Posterior cingulate gyrus (tissue), 11 donors: ENCODE measurements around the gene ZFP64.
A peak's percentile ranks its signal among the peaks of the same experiment; 100 is the strongest.
"Not testable (repeated sequence)": the region's sequence is repeated elsewhere in the genome, so short reads cannot be mapped to it uniquely, and the experiment has no call there.

Experiments
- DNase-seq, 10 donors: peaks; one replicate each; pipeline versions ENCODE4 v3.0.0 to v3.0.0-alpha.2; 2020 to 2021; ENCODE audit warnings: mixed read lengths in 3 of 10
- intact Hi-C: fragments of 100-400 bp; cut with DNase I; formaldehyde crosslinking; loops from one replicate; pipeline ENCODE4 v1.15.1; 2023

The ZFP64 gene

GRCh38 chr20:52191132-52191915 is at the start of gene ZFP64:
Gene ZFP64, minus strand, starts transcription at chr20:52191779. Its CDS starts 143 bp downstream, at chr20:52191636.
- intact Hi-C loops = loop anchor here (10.0 kb wide), 1 partner anchor 427 kb away; the partner anchor contains the start of gene ATP9A

GRCh38 chr20:52240802-52241201 is 49.2 kb upstream of the ZFP64 start:
- intact Hi-C loops = loop anchor here (5.0 to 10.0 kb wide), 3 partner anchors 134 to 1306 kb away; no protein-coding TSS in a partner anchor
- no peak for DNase-seq

More at GRCh38 chr20:52191132-52191915, at the start of gene ZFP64:
- peak; percentile 74 to 97 (median 84) for DNase-seq

GRCh38 chr20:52239102-52239501 is 47.5 kb upstream of the ZFP64 start:
- intact Hi-C loops = no loop called here
- no peak for DNase-seq

DNA sequence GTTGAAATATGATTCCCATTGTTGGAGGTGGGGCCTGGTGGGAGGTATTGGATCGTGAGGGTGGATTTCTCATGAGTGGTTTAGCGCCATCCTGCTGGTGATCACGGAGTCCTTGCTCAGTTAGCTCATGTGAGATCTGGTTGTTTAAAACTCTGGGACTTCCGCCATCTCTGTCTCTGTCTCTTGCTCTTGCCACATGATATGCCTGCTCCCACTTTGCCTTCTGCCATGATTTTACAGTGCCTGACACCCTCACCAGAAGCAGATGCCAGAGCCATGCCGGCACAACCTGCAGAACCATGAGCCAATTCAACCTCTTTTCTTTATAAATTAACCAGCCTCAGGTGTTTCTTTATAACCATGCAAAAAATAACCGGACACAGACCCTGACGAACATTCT is 44.7 kb upstream of the ZFP64 start:
- intact Hi-C loops = no loop called here
- DNase-seq = peak in 4 of 10 donors; percentile 16 to 86 (median 54)

- intact Hi-C loops = no loop called here
- DNase-seq = no peak
Measured at GRCh38 chr20:52235129-52235528, 43.5 kb upstream of the ZFP64 start.

- no peak for DNase-seq
- intact Hi-C loops = no loop called here
Measured at GRCh38 chr20:52234302-52235045, 42.9 kb upstream of the ZFP64 start.

DNA sequence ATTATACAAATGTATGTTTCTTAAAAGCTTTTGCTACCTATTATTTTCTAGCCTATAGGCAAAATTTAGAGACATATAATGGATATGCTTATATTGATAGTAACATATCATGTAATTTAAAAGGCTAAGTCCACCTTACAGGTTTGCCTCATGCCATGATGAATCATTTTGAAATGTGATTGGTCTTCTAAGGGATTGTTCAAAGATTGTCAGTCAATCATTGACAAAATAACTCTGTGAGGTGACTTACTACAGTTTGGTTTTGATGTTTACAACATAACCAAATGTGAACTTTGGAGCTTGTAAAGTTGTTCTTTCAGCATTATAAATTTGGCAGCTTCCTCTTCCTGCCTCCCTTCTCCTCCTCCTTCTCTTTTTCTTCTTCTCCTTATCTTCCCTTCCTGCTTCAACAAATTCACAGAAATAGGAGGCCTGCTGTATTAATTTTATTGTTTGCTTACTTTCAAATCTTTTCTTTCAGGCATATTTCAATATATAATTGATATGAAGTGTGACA is 39.7 kb upstream of the ZFP64 start:
- intact Hi-C loops = no loop called here
- no peak for DNase-seq

DNA sequence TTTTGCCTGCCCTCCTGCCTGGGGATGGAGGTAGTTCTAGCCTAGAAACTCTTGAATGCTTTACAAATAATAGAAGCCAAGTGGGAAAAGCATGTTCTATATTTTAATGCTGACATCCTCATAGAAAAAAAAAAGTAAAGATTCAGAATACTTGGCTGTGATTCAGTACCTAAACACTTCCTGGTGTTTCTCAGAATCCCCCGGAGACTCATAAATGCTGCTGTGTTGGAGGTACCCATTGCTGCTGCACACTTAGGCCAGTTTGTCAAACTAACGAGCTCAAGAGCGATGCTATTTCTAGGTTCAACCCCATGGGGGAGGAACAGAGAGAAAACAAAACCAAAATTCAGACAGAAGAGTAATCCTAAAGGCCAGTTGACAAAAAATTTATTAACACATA is 38.8 kb upstream of the ZFP64 start:
- intact Hi-C loops = no loop called here
- DNase-seq = no peak

- DNase-seq, intact Hi-C loops: not testable (repeated sequence)
Measured at GRCh38 chr20:52229346-52229745, 37.8 kb upstream of the ZFP64 start.

DNA sequence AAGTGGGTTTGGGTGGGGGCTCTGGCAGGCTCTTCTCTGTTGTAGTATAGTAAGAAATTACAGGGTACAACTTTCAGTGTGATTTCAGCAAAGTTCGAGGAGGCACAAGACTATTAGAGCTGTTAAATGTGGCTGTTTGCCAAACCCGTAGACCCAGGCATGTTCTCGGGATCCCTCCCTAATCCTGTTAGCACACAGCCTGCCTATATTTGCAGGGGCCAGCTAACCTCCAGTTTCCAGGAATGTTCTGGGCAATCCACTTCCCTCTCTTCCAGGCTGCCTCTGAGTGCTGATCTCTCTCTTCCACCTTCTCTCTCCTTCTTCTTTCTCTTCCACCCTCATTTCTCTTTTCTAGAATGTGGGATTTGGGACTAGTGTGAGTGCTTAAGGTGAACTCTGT is 34.8 kb upstream of the ZFP64 start:
- intact Hi-C loops = no loop called here
- DNase-seq = no peak

GRCh38 chr20:52224920-52225319 is 33.3 kb upstream of the ZFP64 start:
- DNase-seq = no peak
- intact Hi-C loops = no loop called here

DNA sequence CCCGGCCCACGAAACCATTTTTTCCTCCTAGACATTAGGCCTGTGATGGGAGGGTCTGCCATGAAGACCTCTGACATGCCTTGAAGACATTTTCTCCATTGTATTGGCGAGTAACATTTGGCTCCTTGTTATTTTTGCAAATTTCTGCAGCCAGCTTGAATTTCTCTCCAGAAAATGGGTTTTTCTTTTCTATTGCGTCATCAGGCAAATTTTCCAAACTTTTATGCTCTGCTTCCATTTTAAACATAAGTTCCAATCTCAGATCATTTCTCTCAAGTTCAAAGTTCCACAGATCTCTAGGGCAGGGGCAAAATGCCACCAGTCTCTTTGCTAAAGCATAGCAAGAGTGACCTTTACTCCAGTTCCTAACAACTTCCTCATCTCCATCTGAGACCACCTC is 29.8 kb upstream of the ZFP64 start:
- intact Hi-C loops, DNase-seq: not testable (repeated sequence)

GRCh38 chr20:52220891-52221290 is 29.3 kb upstream of the ZFP64 start:
- intact Hi-C loops, DNase-seq: not testable (repeated sequence)

- intact Hi-C loops = no loop called here
- no peak for DNase-seq
Measured at GRCh38 chr20:52219441-52219840, 27.9 kb upstream of the ZFP64 start.

- intact Hi-C loops = no loop called here
- DNase-seq = no peak
Measured at GRCh38 chr20:52217689-52218395, 26.3 kb upstream of the ZFP64 start.

DNA sequence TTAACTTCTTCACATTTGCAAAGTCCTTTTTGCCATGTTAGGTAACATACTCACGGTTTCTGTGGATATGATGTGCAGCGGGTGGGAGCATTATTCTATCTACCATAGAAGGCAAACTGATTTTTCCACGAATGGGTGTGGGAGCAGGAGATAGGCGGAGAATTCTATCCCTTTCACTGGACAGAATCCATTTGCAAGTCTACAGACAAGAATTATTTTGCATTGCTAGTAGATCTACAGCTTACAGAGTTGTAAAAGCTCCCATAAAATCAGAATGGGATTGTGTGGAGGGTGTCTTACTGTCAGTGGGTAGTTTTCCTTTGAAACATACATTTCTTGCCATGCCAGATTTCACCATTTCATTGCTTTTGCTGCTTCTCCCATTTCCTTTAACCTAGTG is 22.4 kb upstream of the ZFP64 start:
- intact Hi-C loops = no loop called here
- no peak for DNase-seq

DNA sequence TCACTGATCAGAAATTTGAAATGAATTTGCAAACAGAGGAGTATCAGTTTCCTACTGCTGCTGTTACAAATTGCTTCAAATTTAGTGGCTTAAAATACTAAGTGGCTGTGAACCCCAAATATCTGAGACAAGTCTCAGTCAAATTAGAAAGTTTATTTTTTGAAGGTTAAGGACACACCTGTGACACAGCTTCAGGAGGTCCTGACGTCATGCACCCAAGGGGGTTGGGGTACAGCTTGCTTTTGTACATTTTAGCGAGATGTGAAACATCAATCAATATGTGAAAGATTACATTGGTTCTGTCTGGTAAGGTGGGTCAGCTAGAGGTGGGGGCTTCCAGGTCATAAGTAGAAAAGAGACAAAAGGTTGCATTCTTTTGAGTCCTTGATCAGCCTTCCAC is 21.4 kb upstream of the ZFP64 start:
- DNase-seq = no peak
- intact Hi-C loops = no loop called here

DNA sequence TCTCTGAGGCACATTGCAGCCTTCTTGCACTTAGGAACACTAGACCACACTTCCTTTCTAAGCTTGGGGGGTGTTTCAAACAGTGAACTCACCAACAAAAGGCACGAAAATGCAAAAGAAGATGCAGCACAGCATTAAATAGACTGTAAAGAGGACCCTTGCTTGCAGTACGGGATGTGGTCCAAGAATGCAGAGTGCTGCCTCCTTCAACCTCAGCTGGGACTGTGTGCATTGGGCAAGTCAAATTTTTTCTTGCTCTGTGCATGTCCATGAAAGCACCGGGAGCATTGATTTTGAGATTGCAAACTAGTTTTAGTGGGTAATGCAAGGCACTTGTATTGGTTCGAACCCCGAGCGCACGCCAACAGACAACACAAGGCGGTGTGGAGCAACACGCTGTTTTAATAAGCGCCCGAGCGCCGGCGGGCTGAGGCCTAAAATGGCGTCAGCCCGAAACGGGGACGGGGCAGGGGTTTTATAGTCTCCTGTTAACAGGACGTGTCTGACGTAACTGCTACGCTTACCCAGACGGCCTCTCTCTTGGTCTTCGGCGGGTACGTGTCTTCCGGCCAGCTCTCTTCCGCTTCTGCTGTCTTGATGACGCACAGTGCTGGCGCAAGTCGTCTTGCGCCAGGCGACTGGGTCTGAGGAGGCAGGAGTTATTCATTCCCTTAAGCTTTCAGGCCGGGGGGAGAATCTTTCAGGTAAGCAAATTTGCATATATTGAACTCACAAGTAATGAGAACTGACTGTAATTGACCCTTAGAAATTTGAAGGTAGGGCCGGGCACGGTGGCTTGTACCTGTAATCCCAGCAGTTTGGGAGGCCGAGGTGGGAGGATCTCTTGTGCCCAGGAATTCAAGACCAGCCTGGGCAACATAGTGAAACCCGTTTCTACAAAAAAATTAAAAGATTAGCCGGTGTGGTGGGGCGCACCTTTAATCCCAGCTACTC is 18.7 kb upstream of the ZFP64 start:
- intact Hi-C loops = no loop called here
- DNase-seq = no peak

GRCh38 chr20:52209154-52209571 is 17.6 kb upstream of the ZFP64 start:
- DNase-seq = no peak
- intact Hi-C loops = no loop called here
